PFSK-1 (cell line): Measurements from ENCODE around the gene ADCK1.

ENCODE experiments used
- FOXP2 ChIP-seq: optimal IDR thresholded peaks from 2 replicates; pipeline ENCODE3; 2011; ENCODE audit warnings: borderline replicate concordance, control low read depth, inconsistent platforms; ENCODE audit not compliant: insufficient read depth; ENCODE audit errors: extremely low read length, extremely low read depth
- POLR2AphosphoS5 ChIP-seq: IDR thresholded peaks from 2 replicates; pipeline ENCODE4 v1.6.1; 2012; ENCODE audit warnings: low read depth, mild to moderate bottlenecking, control low read depth, low read length, moderate library complexity
- SIN3A ChIP-seq: IDR thresholded peaks from 2 replicates; pipeline ENCODE4 v1.6.1; 2012; ENCODE audit warnings: mild to moderate bottlenecking, low read length, moderate library complexity, borderline replicate concordance; ENCODE audit not compliant: insufficient read depth
- TAF1 ChIP-seq: IDR thresholded peaks from 2 replicates; pipeline ENCODE4 v1.6.1; 2012; ENCODE audit warnings: low read length, control low read depth, borderline replicate concordance; ENCODE audit not compliant: insufficient read depth
- TF ChIP-seq, protein P1 (sequence below), 2 experiments: IDR thresholded peaks; 2 replicates each; pipeline versions ENCODE4 v1.6.1 to v1.8.0; 2011 to 2012; ENCODE audit warnings: low read depth in 2 of 2, low read length in 2 of 2, control low read depth in 1 of 2, inconsistent platforms in 1 of 2, mild to moderate bottlenecking in 1 of 2, moderate library complexity in 1 of 2; ENCODE audit not compliant: insufficient read depth in 1 of 2

Gene ADCK1

DNA sequence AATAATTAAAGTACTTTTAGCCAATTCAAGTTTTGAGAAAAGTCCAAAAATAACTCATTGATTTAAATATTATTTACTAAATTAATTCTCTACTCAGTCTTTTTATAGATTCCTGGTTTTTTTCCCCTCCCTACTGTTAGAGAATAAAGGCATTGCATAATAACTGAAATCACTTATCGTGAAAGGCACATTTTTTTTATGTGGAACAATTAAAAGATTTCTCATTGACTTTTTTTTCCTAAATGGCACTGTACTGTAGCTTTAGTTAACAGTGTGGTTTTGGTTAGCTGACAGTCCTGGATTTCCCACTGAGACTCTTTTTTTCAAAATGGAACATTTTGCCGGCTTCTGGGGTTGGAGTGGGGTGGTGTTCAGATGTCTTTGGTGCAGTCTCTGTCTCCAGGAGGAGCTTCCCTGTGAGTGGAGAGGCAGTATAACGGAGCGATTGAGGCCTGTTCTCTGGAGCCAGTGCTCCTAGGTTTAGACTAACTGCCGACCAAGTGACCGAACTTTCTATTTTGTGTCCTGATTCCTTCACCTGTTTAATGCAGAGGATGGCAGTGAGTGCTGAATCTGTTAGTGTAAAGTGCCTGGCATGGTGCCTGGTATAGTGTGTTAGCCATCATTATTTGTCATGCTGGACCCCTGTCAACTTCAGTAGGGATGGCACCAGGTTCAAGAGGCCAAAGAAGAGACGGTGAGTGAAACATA, 117.7 kb downstream of the ADCK1 start:
- TF ChIP-seq FOXP2 (no peak), POLR2AphosphoS5 (no peak), TAF1 (no peak), SIN3A (no peak)
- TF ChIP-seq, protein P1, sequence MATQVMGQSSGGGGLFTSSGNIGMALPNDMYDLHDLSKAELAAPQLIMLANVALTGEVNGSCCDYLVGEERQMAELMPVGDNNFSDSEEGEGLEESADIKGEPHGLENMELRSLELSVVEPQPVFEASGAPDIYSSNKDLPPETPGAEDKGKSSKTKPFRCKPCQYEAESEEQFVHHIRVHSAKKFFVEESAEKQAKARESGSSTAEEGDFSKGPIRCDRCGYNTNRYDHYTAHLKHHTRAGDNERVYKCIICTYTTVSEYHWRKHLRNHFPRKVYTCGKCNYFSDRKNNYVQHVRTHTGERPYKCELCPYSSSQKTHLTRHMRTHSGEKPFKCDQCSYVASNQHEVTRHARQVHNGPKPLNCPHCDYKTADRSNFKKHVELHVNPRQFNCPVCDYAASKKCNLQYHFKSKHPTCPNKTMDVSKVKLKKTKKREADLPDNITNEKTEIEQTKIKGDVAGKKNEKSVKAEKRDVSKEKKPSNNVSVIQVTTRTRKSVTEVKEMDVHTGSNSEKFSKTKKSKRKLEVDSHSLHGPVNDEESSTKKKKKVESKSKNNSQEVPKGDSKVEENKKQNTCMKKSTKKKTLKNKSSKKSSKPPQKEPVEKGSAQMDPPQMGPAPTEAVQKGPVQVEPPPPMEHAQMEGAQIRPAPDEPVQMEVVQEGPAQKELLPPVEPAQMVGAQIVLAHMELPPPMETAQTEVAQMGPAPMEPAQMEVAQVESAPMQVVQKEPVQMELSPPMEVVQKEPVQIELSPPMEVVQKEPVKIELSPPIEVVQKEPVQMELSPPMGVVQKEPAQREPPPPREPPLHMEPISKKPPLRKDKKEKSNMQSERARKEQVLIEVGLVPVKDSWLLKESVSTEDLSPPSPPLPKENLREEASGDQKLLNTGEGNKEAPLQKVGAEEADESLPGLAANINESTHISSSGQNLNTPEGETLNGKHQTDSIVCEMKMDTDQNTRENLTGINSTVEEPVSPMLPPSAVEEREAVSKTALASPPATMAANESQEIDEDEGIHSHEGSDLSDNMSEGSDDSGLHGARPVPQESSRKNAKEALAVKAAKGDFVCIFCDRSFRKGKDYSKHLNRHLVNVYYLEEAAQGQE (IDR thresholded peaks at IDR 0.05; ENCODE audit: insufficient read depth in 1 of 2, low read depth in 2 of 2, low read length in 2 of 2) = no peak

- no peak for TF ChIP-seq SIN3A
- TF ChIP-seq FOXP2 = no peak
- no peak for TF ChIP-seq POLR2AphosphoS5
- TF ChIP-seq TAF1 = no peak
- TF ChIP-seq, protein P1 (IDR thresholded peaks at IDR 0.05; ENCODE audit: insufficient read depth in 1 of 2, low read depth in 2 of 2, low read length in 2 of 2) = no peak
These were observed 118.5 kb downstream of the ADCK1 start for GRCh38 chr14:77918448-77918847.

- TF ChIP-seq TAF1 = no peak
- no peak for TF ChIP-seq POLR2AphosphoS5
- TF ChIP-seq FOXP2 = no peak
- TF ChIP-seq, protein P1 (IDR thresholded peaks at IDR 0.05; ENCODE audit: insufficient read depth in 1 of 2, low read depth in 2 of 2, low read length in 2 of 2) = no peak
- TF ChIP-seq SIN3A = no peak
These were observed 120.4 kb downstream of the ADCK1 start for GRCh38 chr14:77920312-77920711.

- no peak for TF ChIP-seq SIN3A
- no peak for TF ChIP-seq FOXP2
- no peak for TF ChIP-seq POLR2AphosphoS5
- TF ChIP-seq, protein P1 (IDR thresholded peaks at IDR 0.05; ENCODE audit: insufficient read depth in 1 of 2, low read depth in 2 of 2, low read length in 2 of 2) = no peak
- TF ChIP-seq TAF1 = no peak
These were observed 121.9 kb downstream of the ADCK1 start for GRCh38 chr14:77921818-77922217.
